Measurements from ENCODE around the gene PCYT2. TPM values are rescaled to one million over a fixed set of nuclear protein-coding genes. Genes with fewer than 3 reads are reported as not detected.

The PCYT2 gene
- polyA plus RNA-seq, 1 donor (not counting 4 experiments of a cell fraction or from before 2014, with no cell fraction given) = 38.1 TPM

GRCh38 chr17:81950501-81950900, 39.3 kb upstream of the PCYT2 start:
- H3K27ac ChIP-seq (ENCODE audit: control insufficient read depth, insufficient read depth, low read length) = no peak overlapping the region
- H3K27me3 ChIP-seq (ENCODE audit: control insufficient read depth, extremely low read depth, insufficient read depth, low read length) = peaks cover 7% of the 10 kb centered on the region
- H3K9ac ChIP-seq (ENCODE audit: control insufficient read depth, extremely low read depth, insufficient read depth, low read length) = no peak overlapping the region
- no peak for DNase-seq (ENCODE audit: low read depth, low spot score)
- no peak overlapping the region for H3K4me2 ChIP-seq (ENCODE audit: control insufficient read depth, extremely low read depth, insufficient read depth, low read depth, low read length)
- no peaks in the 10 kb centered on the region for H3K9me3 ChIP-seq (ENCODE audit: control insufficient read depth, low read depth, low read length)
- H3K9me1 ChIP-seq (ENCODE audit: control insufficient read depth, extremely low read depth, insufficient read depth, low read length) = no peaks in the 10 kb centered on the region
- no peak overlapping the region for H2AFZ ChIP-seq (ENCODE audit: control insufficient read depth, low read length)
- dilution Hi-C loops (cut with MboI; ENCODE audit: extremely low pct_ligation_motif_present, low sequenced_read_pairs) = no loop called here
- no peaks in the 10 kb centered on the region for H3K4me1 ChIP-seq (ENCODE audit: control insufficient read depth, extremely low read depth, insufficient read depth, low read length)
- no peak for FAIRE-seq
- H3K36me3 ChIP-seq (ENCODE audit: control insufficient read depth in 2 of 2, extremely low read depth in 1 of 2, insufficient read depth in 2 of 2, low read length in 2 of 2) = no peaks in the 10 kb centered on the region
- no peaks in the 10 kb centered on the region for H3K79me2 ChIP-seq (ENCODE audit: control insufficient read depth, insufficient read depth, low read length)
- no peak overlapping the region for H3K4me3 ChIP-seq (ENCODE audit: control insufficient read depth in 2 of 3, extremely low read depth in 1 of 3, insufficient read depth in 2 of 3, low read depth in 1 of 3, low read length in 3 of 3)
- TF ChIP-seq EZH2 (IDR thresholded peaks at IDR 0.05; ENCODE audit: low read length) (no peak), CTCF (optimal IDR thresholded peaks at IDR 0.05 in 1 of 3, IDR thresholded peaks at IDR 0.05 in 1 of 3, conservative IDR thresholded peaks at IDR 0.05 in 1 of 3; ENCODE audit: extremely low read depth in 1 of 3, insufficient read depth in 2 of 3, low read length in 3 of 3) (no peak)
- H4K20me1 ChIP-seq (ENCODE audit: control insufficient read depth, extremely low read depth, insufficient read depth, low read length) = no peaks in the 10 kb centered on the region

- Histone ChIP-seq H3K27ac (ENCODE audit: control insufficient read depth, insufficient read depth, low read length) (no peak overlapping the region), H3K9ac (ENCODE audit: control insufficient read depth, extremely low read depth, insufficient read depth, low read length) (no peak overlapping the region), H2AFZ (ENCODE audit: control insufficient read depth, low read length) (no peak overlapping the region), H3K4me2 (ENCODE audit: control insufficient read depth, extremely low read depth, insufficient read depth, low read depth, low read length) (no peak overlapping the region), H3K79me2 (ENCODE audit: control insufficient read depth, insufficient read depth, low read length) (no peaks in the 10 kb centered on the region), H4K20me1 (ENCODE audit: control insufficient read depth, extremely low read depth, insufficient read depth, low read length) (no peaks in the 10 kb centered on the region), H3K27me3 (ENCODE audit: control insufficient read depth, extremely low read depth, insufficient read depth, low read length) (peaks cover 7% of the 10 kb centered on the region), H3K9me1 (ENCODE audit: control insufficient read depth, extremely low read depth, insufficient read depth, low read length) (no peaks in the 10 kb centered on the region), H3K9me3 (ENCODE audit: control insufficient read depth, low read depth, low read length) (no peaks in the 10 kb centered on the region), H3K4me3 (ENCODE audit: control insufficient read depth in 2 of 3, extremely low read depth in 1 of 3, insufficient read depth in 2 of 3, low read depth in 1 of 3, low read length in 3 of 3) (no peak overlapping the region), H3K36me3 (ENCODE audit: control insufficient read depth in 2 of 2, extremely low read depth in 1 of 2, insufficient read depth in 2 of 2, low read length in 2 of 2) (no peaks in the 10 kb centered on the region), H3K4me1 (ENCODE audit: control insufficient read depth, extremely low read depth, insufficient read depth, low read length) (no peaks in the 10 kb centered on the region)
- no peak for TF ChIP-seq CTCF (optimal IDR thresholded peaks at IDR 0.05 in 1 of 3, IDR thresholded peaks at IDR 0.05 in 1 of 3, conservative IDR thresholded peaks at IDR 0.05 in 1 of 3; ENCODE audit: extremely low read depth in 1 of 3, insufficient read depth in 2 of 3, low read length in 3 of 3)
- no peak for TF ChIP-seq EZH2 (IDR thresholded peaks at IDR 0.05; ENCODE audit: low read length)
- FAIRE-seq = no peak
- dilution Hi-C loops (cut with MboI; ENCODE audit: extremely low pct_ligation_motif_present, low sequenced_read_pairs) = no loop called here
- no peak for DNase-seq (ENCODE audit: low read depth, low spot score)
Measured at GRCh38 chr17:81948635-81949378, 37.6 kb upstream of the PCYT2 start.

Data from keratinocyte (primary cell).